ENCODE measurements around the gene MT1A. TPM values are rescaled to one million over a fixed set of nuclear protein-coding genes. Genes with fewer than 3 reads are reported as not detected.

Gene MT1A
- polyA plus RNA-seq, 1 donor from 2014 or later, result not detected

DNA sequence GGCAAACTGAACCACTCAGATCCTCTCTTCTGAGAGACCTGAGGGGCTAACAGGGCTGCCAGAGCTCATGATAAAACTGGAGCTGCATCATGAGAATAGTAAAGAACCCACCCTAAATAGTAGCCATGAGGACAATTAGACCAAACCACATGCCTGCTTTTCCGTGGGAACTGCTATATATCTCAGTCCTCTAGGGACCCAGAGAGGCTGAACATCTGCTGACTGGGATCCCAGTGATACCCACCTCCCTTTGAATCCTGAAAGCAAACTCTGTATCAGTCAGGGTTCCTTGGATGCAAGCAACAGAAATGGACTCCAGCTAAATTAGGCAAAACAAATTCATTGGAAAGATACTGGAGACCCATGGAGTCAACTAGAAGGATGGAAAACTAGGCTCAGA lies 50.3 kb downstream of the MT1A start:
- Histone ChIP-seq H3K27me3 (ENCODE audit: insufficient read depth, low read depth, low read length) (peaks cover 3% of the 10 kb centered on the region), H3K9ac (ENCODE audit: low read length) (no peak overlapping the region), H3F3A (ENCODE audit: insufficient read depth, low read length, poor library complexity, severe bottlenecking) (no peaks in the 10 kb centered on the region), H2AFZ (ENCODE audit: low read depth, low read length) (no peak overlapping the region), H3K27ac (ENCODE audit: low read length) (no peak overlapping the region), H3K4me2 (ENCODE audit: low read length) (no peak overlapping the region), H3K36me3 (ENCODE audit: insufficient read depth, low read length) (no peaks in the 10 kb centered on the region), H3K4me3 (ENCODE audit: low read length) (no peak overlapping the region), H4K20me1 (ENCODE audit: insufficient read depth) (no peaks in the 10 kb centered on the region), H3K9me2 (ENCODE audit: insufficient read depth, low read length) (no peaks in the 10 kb centered on the region), H3K79me2 (replicated peaks; ENCODE audit: insufficient read depth, low read length) (no peaks in the 10 kb centered on the region), H3K9me3 (ENCODE audit: low read length) (no peaks in the 10 kb centered on the region)
- no peak for TF ChIP-seq MXI1 (conservative IDR thresholded peaks at IDR 0.05; ENCODE audit: poor library complexity, severe bottlenecking)
- no peak for TF ChIP-seq TAF1 (IDR thresholded peaks at IDR 0.05; ENCODE audit: low read depth)

DNA sequence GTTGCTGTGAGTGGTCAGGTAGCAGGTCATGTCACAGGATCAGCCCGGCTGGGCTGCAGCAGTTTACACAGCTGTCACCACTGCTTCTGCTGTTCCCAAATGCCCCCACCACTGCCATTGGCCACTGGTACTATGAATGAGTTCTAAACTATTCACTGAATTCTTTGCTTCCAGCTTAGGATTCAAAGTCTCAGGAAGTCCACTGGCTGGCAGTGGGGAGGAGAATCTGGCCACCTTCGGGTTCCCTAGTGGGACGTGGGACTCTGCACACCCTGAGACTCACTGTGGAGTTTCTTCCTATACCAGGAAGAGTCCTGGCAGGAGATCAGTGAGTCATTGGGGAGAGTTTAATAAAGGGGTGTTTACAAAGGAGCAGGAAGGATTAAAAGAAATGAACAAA lies 50.7 kb downstream of the MT1A start:
- no peak for TF ChIP-seq SMC3 (conservative IDR thresholded peaks at IDR 0.05; ENCODE audit: poor library complexity)
- no peak for TF ChIP-seq RAD21 (conservative IDR thresholded peaks at IDR 0.05)
- TF ChIP-seq POLR2AphosphoS5 (IDR thresholded peaks at IDR 0.05), result no peak
- TF ChIP-seq EZH2 (IDR thresholded peaks at IDR 0.05; ENCODE audit: borderline replicate concordance, insufficient read depth, low read length, poor library complexity, severe bottlenecking), result no peak
- TF ChIP-seq MXI1 (conservative IDR thresholded peaks at IDR 0.05; ENCODE audit: poor library complexity, severe bottlenecking), result no peak
- Histone ChIP-seq H2AFZ (ENCODE audit: low read depth, low read length) (no peak overlapping the region), H3K9me3 (ENCODE audit: low read length) (no peaks in the 10 kb centered on the region), H3K27ac (ENCODE audit: low read length) (no peak overlapping the region), H3K4me2 (ENCODE audit: low read length) (no peak overlapping the region), H3K4me3 (ENCODE audit: low read length) (no peak overlapping the region), H4K20me1 (ENCODE audit: insufficient read depth) (no peaks in the 10 kb centered on the region), H3K79me2 (replicated peaks; ENCODE audit: insufficient read depth, low read length) (no peaks in the 10 kb centered on the region), H3K9me2 (ENCODE audit: insufficient read depth, low read length) (no peaks in the 10 kb centered on the region), H3K9ac (ENCODE audit: low read length) (no peak overlapping the region), H3K36me3 (ENCODE audit: insufficient read depth, low read length) (no peaks in the 10 kb centered on the region), H3F3A (ENCODE audit: insufficient read depth, low read length, poor library complexity, severe bottlenecking) (no peaks in the 10 kb centered on the region), H3K27me3 (ENCODE audit: insufficient read depth, low read depth, low read length) (no peaks in the 10 kb centered on the region)

Other genes starting within 250 kb of the MT1A start
- 101 and 103 TPM in 2 replicates for gene AMFR, start 213.1 kb upstream of the MT1A start, polyA plus RNA-seq
- 168 and 192 TPM in 2 replicates for gene NUDT21, start 187.3 kb upstream of the MT1A start, polyA plus RNA-seq
- 35.6 and 36.3 TPM in 2 replicates for gene OGFOD1, start 187.1 kb upstream of the MT1A start, polyA plus RNA-seq
- 197 and 222 TPM in 2 replicates for gene BBS2, start 118.6 kb upstream of the MT1A start, polyA plus RNA-seq
- gene MT4, start 73.6 kb upstream of the MT1A start, polyA plus RNA-seq, result not detected in 2 replicates
- gene MT3, start 49.1 kb upstream of the MT1A start, polyA plus RNA-seq, result 1.9 and 8.2 TPM in 2 replicates
- not detected in 2 replicates for gene MT2A, start 30.1 kb upstream of the MT1A start, polyA plus RNA-seq
- not detected in 2 replicates for gene MT1E, start 12.9 kb upstream of the MT1A start, polyA plus RNA-seq
- gene MT1M, start 6.0 kb upstream of the MT1A start, polyA plus RNA-seq, result not detected in 2 replicates
- not detected in 2 replicates for gene MT1B, start 13.2 kb downstream of the MT1A start, polyA plus RNA-seq
- gene MT1F, start 19.3 kb downstream of the MT1A start, polyA plus RNA-seq, result 1.8 and 1.9 TPM in 2 replicates
- not detected in 2 replicates for gene MT1G, start 29.4 kb downstream of the MT1A start, polyA plus RNA-seq
- gene MT1H, start 31.1 kb downstream of the MT1A start, polyA plus RNA-seq, result not detected in 2 replicates
- gene MT1X, start 43.8 kb downstream of the MT1A start, polyA plus RNA-seq, result 3.0 and 8.1 TPM in 2 replicates
- gene NUP93, start 91.5 kb downstream of the MT1A start, polyA plus RNA-seq, result 237 and 264 TPM in 2 replicates
- 0.09 TPM in 1 of 2 replicates, not detected in the other for gene SLC12A3, start 226.5 kb downstream of the MT1A start, polyA plus RNA-seq